ENCODE measurements around the gene ERMP1.
"Not testable (repeated sequence)": the region's sequence is repeated elsewhere in the genome, so short reads cannot be mapped to it uniquely, and the experiment has no call there.

The ERMP1 gene

DNA sequence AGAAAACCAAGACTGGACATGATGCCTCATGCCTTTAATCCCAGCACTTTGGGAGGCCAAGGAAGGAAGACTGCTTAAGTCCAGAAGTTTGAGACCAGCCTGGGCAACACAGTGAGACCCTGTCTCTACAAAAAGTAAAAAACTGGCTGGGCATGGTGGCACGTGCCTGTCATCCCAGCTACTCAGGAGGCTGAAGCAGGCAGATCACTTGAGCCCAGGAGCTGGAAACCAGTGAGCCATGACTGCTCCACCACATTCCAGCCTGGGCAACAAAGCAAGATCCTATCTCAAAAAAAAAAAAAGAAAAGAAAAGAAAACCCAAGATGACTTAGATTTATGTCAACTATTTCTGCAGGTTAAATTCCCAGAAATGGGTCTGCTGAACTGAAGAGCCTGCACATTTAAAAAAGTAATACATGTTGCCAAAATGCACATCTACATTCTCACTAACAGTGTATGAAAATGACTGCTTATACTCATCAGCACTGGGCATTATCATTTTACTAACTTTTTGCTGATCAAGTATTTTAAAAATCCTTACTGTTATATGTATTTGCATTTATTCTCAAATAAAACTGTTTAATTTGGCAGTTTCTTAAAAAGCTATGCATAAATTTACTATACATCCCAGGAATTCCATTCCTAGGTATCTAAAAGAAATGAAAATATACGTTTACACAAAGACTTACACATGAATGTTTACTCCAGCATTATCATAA, 14.3 kb downstream of the ERMP1 start:
- no peak for DNase-seq (ENCODE audit: low read depth in 1 of 2, low spot score in 1 of 2)

DNA sequence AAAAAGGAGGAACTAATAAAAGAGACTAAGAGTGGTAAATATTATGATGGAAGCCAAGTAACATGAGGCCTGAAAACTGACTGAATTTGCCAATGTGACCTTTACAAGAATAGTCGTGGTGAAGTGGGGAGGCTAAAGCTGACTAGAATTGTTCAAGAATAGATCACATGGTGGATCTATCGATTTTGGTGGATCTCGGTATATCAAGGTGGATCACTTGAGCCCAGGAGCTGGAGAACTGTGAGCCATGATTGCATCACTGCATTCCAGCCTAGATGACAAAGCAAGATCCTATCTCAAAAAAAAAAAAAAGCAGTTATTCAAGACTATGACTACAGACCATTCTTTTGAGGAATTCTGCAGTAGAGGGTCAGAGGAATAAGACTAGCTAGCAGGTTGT, 15.1 kb downstream of the ERMP1 start:
- DNase-seq (ENCODE audit: low read depth in 1 of 2, low spot score in 1 of 2), result no peak

- no peak for DNase-seq (ENCODE audit: low read depth in 1 of 2, low spot score in 1 of 2)
Observed at GRCh38 chr9:5815461-5815860, 17.5 kb downstream of the ERMP1 start.

DNA sequence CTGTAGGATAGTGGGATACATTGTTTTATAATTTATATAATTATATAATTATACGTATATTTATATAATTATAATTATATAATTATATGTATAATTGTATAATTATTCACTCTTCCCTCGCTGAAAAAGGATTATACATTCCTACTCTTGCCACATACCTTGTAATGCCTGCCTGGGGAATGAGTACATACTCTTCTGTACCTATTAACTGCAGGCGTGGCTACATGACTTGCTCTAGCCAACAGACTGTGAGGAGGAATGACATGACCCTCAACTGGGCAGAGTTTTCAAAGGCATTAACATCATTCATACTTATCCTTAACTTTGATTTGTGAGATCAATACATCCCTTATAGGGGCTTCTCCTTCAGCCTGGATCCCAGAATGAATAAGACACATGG, 19.1 kb downstream of the ERMP1 start:
- no peak for DNase-seq (ENCODE audit: low read depth in 1 of 2, low spot score in 1 of 2)

DNA sequence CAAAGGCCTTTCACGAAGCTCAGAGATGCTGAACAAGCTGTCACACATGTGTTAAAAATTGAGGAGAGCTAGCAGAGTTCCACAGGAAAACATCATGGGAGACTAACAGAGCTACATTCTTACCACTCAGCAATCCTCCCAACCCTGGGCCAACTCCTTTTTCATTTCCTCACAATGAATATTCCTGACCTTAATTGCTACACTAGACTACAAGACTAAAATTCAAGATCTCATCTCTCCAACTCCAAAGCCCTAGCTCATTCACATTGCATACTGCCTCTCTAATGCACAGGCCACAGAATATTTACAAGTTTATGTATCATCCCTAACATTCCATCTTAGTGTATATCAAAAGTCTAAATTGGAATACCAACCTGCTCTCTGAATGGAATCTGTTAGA, 21.2 kb downstream of the ERMP1 start:
- DNase-seq (ENCODE audit: low read depth in 1 of 2, low spot score in 1 of 2), result no peak

GRCh38 chr9:5805478-5805877, 27.4 kb downstream of the ERMP1 start:
- DNase-seq (ENCODE audit: low read depth in 1 of 2, low spot score in 1 of 2), result no peak

- no peak for DNase-seq (ENCODE audit: low read depth in 1 of 2, low spot score in 1 of 2)
Observed at GRCh38 chr9:5801739-5802113, 31.2 kb downstream of the ERMP1 start.

GRCh38 chr9:5800969-5801738, 31.8 kb downstream of the ERMP1 start:
- DNase-seq (ENCODE audit: low read depth in 1 of 2, low spot score in 1 of 2), result no peak

GRCh38 chr9:5800378-5800777, 32.5 kb downstream of the ERMP1 start:
- not testable (repeated sequence) for DNase-seq (ENCODE audit: low read depth in 1 of 2, low spot score in 1 of 2)

DNA sequence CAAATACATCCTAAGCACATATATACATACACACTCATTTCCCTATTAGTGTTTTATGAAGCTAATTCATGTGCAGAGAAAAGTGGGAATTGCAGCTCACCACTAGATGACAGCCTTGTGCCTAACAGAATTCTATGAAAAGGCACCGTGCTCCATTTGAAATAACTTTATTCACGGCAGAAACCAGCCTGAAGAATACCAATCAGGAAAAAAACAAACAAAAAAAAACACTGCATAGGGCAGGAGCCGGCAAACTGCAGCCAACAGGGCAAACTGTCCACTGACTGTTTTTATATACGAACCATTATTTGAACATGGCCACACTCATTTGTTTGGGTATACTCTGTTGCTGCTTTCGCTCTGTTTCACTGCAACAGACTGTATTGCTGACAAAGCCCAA, 33.6 kb downstream of the ERMP1 start:
- no peak for DNase-seq (ENCODE audit: low read depth in 1 of 2, low spot score in 1 of 2)

GRCh38 chr9:5798581-5798980, 34.3 kb downstream of the ERMP1 start:
- no peak for DNase-seq (ENCODE audit: low read depth in 1 of 2, low spot score in 1 of 2)

- DNase-seq (ENCODE audit: low read depth in 1 of 2, low spot score in 1 of 2), result no peak
Observed at GRCh38 chr9:5796298-5796697, 36.6 kb downstream of the ERMP1 start.

- no peak for DNase-seq (ENCODE audit: low read depth in 1 of 2, low spot score in 1 of 2)
Observed at GRCh38 chr9:5793812-5794211, 39.1 kb downstream of the ERMP1 start.

- no peak for DNase-seq (ENCODE audit: low read depth in 1 of 2, low spot score in 1 of 2)
Observed at GRCh38 chr9:5791870-5792269, 41.0 kb downstream of the ERMP1 start.

DNA sequence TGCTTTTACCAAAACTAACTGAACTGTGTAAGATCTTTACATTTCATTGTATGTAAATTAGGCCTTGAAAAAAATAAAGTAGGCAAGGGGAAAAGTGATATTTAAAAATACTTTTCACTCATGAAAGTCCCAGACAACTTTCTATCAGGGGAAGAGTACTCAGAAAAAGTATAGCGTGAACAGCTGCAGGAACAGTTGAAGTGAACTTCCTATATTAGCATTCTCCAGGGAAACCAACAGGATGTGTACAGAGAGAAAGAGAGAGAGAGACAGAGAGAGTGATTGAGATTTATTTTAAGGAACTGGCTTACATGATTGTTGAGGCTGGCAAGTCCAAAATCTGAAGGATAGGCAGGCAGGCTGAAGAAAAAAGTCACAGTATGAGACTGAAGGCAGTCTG, 42.0 kb downstream of the ERMP1 start:
- no peak for DNase-seq (ENCODE audit: low read depth in 1 of 2, low spot score in 1 of 2)

GRCh38 chr9:5789489-5789888, 43.4 kb downstream of the ERMP1 start:
- no peak for DNase-seq (ENCODE audit: low read depth in 1 of 2, low spot score in 1 of 2)

DNA sequence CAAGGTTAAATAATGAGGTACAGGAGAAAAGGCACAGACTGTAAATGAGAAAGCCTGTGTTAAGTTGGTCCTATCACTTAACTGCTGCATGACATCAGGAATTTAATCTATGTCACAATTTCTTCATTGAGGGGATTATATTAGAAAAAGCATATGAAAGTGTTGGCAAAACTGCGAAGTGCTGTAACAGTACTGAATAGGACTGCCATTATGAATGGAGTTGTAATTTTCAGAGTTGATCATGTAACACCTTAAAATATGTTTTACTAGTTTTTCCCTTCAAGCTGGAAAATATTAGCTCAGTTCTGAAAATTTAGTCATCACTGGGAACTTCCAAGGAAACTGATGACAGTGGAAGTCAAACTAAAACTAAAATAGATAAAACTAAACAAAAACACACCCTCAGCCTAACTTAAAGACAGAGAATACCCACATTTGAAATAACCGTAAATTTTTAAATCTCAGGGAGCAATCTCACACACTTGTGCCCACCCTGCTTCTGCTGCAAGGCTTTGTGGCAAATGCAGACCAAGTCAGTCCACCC, 45.1 kb downstream of the ERMP1 start:
- DNase-seq (ENCODE audit: low read depth in 1 of 2, low spot score in 1 of 2), result peak in 1 of 2 donors; percentile 7

GRCh38 chr9:5787220-5787619, 45.7 kb downstream of the ERMP1 start:
- DNase-seq (ENCODE audit: low read depth in 1 of 2, low spot score in 1 of 2), result no peak

GRCh38 chr9:5786370-5787127, 46.4 kb downstream of the ERMP1 start:
- DNase-seq (ENCODE audit: low read depth in 1 of 2, low spot score in 1 of 2), result no peak

DNA sequence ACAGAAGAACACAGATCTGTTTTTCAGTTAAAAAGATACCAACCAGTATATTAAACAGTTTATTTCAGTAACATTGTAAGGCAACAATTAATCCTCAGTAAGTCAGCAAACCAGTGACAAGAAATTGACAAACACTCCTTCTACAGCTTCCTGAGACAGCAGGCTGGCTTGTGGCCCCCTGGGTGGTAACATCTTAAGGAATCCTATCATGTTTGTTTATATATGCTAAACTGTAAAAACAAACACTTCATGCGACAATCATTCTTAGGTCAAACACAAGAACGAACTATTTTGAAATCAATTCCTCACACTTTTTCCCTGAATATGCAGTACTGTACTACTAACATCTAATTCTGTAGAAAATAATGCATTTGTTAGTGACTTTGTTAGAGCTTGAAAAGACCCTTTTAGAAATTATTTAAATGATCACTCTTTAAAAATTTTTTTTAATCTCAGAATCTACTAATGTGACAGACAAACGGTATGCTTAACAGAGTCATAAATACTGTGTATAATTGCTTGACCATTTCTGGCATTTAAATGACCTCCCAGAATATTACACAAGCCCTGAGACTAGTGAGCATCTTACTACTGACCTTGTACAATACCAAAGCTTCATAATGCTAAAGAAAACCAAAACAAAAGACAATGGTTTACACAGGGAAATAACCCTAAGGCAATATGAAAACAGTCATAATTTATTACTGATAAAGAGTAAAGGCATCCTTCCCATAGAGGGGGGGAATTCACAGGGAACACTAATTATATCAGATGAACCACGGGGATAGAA, 48.2 kb downstream of the ERMP1 start:
- no peak for DNase-seq (ENCODE audit: low read depth in 1 of 2, low spot score in 1 of 2)

DNA sequence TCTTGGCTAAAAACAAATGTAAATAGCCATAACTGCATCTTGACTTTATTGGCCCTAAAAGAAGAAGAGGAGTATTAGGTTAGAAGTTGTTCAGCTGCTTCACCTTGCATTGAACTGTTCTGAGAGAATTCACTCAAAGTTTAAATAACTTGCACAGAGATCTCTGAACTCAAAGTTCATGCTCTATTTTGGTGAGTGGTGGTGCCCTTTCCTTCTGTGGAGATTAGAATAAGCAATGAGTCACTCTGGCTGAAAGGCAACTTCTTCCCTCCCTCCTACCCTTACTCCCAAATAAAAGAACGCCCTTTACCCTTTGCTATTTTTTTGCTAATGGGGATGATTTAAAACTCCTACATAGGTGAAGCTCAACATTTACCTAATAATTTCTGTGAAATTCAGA, 48.9 kb downstream of the ERMP1 start:
- DNase-seq (ENCODE audit: low read depth in 1 of 2, low spot score in 1 of 2), result no peak
